Measurements from ENCODE around the gene HDAC4.

The HDAC4 gene

DNA sequence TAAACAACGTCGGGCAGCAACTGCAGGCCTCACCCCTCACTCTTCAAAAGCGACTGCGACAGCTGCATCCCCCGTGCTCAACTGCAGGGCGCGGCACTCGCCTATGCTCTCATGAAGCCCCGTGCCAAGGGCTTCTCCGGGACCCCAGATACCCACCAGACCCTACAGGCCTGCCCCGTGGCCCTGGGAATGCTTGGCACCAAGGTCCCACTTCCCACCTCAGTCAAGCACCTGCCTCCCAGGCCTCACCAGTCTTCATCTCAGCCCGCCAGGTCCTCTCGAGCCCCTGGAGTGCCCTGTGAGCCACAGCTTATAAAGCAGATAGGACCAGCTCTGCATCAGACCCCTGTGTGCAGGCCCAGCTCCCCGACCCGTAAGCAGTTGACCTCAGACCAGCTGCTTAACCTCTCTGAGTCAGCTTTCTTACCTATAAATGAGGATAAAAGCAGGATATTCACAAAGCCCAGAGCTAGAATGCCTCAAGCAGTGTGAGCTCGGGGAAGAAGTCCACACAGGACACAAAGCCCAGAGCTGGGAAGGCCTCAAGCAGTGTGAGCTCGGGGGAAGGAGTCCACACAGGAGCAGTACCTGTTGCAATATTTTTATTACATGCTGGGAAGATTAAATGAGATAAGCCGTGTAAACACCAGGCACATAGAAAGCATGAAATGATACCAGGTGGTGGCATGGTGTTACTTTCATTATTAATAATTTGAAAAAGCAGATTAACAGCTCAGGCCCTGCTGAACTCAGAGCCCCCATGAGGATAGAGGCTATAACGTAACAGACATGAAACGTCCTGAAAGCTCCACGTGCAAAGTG, 96.9 kb downstream of the HDAC4 start:
- peak in 6 of 10 donors; percentile 1 to 72 (median 40) for DNase-seq
- intact Hi-C loops (cut with DNase I), result no loop called here

DNA sequence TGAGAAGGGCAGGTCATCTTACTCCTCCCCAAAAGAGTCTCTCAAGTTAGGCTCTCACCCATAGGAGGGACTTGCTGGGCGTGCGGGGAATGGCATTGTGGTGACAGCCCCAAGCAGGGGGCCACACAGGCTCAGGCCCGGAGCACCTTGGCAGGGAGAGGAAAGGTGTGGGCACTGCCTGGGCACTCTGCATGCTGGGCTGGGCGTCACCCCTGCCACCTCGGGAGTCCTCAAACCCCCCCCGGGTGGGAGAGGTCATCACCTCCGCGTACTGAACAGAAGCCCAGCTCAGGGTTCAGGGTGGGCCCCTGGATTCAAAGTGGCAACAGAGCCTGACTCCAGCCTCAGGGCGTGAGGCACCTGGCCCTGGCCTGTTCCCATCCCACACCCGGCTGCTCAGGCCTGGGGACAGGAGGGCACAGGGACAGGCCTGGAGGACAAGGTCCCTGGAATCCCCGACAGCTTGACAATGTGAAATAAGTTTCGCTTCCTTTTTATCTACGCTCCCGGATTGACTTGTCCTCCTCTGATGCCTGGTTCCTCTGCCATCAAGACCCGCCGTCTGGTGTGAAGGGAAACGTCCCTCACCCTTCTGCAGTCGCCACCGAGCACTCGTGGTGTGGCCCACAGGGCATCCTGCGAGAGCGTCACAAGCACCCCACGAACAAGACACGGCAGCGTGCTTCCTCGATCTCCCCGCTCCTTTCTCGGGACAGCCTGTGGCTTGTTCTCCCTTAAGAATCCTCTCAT, 97.8 kb downstream of the HDAC4 start:
- peak in 6 of 10 donors; percentile 5 to 84 (median 32) for DNase-seq
- intact Hi-C loops (cut with DNase I), result no loop called here

DNA sequence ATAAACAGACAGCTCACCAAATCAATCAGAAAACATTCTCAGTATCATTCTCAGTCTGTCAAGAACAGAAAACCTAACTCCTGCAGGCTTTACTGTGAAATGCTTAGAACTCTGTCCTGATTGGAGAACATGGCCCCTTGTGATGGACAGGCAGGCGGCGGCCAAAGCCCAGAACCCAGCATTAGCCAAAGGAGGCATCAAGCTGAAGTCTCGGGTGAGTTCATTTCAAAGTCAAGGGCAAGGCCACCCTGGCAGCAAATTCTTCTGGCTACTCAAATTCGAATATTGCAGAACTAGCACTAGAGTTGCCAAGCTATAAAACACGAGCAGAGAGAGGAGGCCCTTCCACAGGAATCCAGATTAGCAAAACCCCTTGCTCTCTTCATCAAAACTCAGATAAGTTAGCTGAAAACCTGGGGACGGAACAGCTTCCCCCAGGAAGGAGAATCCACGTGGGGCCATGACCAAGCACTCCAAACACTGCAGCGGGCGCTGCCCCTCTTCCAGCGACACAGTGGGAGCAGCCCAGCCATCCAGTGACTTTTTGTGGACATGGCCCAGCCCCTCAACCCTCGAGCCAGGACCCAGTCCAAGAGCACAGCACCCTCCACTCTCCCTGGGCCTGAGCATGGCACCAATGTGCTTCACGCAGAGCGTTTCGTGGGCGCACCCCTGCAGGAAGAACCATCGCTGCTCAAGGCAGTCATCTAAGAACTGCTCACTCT, 98.6 kb downstream of the HDAC4 start:
- intact Hi-C loops (cut with DNase I), result no loop called here

DNA sequence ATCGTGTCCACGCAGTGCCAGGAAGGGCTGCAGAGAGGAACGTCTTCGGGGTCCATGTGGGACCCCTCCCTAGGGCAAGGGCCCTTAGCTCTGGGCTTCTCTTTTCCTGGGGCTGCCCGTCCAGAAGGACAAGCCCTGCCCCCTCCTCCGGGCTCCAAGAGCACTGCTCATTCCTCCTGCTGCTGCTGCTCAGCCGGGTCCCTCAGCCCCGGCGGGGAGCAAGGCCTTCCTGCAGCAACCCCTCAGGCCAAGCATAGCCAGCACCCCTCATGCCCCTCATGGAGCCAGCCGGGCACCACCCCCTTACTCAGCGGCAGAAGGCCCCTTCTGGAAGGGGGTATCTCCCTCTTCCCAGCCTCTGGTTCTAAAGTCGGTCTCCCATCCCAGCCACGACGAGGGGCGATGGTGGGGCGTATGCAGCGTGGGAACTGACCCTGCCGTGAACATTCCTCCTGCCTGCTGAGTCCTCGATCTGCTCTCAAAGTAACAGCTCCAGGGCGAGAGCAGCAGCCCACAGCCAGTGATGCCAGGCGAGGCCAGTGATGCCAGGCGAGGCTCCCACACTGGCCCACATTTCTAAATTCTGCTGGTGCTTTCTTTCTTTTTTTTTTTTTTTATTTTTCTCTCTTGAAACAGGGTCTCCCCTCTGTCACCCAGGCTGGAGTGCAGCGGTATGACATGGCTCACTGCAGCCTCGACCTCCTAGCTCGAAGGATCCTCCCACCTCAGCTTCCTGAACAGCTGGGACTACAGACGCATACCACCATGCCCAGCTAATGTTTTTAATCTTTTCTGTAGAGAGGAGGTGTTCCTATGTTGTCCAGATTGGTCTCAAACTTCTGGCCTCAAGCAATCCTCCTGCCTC, 99.7 kb downstream of the HDAC4 start:
- DNase-seq, result peak in 6 of 10 donors; percentile 3 to 82 (median 44)
- intact Hi-C loops (cut with DNase I), result no loop called here

More for the DNA sequence above, 98.6 kb downstream of the HDAC4 start:
- DNase-seq, result peak in 5 of 10 donors; percentile 2 to 78 (median 61)

DNA sequence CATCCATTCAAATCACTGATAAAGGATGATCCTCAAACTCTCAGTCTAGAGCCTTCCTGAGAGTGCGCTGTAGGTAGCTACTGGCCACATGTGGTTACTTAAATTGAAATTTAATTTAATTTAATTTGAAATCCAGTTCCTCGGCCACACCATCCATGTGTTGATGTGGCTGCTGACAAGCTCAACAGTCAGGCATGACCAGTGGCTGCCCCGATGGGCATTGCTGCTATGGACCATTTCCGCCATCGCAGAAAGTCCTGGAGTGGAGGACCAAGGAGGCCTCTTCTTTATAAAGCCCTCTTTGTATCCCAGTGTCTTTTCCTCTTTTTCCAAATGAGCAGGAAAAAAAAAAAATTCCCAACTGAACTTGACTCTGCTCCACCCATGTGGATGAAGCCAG, 100.6 kb downstream of the HDAC4 start:
- intact Hi-C loops (cut with DNase I), result no loop called here
- peak in 6 of 10 donors; percentile 1 to 68 (median 20) for DNase-seq

DNA sequence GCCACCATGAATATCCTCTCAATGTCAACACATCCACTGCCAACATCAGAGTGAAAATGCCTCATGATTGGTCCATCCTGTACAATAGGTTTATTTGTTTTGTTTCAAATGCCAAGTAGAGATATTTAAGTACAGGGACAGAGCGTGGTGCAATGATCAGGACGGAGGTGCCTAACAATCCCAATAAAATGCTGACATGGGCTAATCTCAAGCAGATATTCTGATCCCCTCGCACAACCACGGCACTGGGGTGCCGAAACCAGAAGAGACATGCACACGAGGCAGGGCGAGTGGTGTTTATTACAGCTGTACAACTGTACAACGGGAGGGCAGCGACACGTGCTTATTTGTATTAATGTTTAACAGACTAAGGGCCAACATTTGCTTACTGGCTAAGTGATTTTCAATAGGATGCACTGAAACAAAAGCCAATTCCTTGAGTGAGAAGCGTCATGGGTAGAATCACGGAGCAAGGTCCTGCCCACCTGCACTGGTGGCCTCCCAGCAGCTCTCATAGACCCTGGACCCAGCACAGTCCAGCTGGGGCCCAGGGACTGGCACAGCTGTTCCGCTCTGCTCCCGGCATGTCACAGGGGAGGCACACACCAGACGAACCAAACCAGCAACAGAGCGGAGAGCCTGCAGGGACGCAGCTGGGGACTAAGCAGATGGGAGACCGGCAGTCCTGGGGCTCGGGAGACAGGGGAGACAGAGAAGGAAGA, 101.4 kb downstream of the HDAC4 start:
- intact Hi-C loops (cut with DNase I), result no loop called here
- peak in 8 of 10 donors; percentile 7 to 92 (median 54) for DNase-seq

DNA sequence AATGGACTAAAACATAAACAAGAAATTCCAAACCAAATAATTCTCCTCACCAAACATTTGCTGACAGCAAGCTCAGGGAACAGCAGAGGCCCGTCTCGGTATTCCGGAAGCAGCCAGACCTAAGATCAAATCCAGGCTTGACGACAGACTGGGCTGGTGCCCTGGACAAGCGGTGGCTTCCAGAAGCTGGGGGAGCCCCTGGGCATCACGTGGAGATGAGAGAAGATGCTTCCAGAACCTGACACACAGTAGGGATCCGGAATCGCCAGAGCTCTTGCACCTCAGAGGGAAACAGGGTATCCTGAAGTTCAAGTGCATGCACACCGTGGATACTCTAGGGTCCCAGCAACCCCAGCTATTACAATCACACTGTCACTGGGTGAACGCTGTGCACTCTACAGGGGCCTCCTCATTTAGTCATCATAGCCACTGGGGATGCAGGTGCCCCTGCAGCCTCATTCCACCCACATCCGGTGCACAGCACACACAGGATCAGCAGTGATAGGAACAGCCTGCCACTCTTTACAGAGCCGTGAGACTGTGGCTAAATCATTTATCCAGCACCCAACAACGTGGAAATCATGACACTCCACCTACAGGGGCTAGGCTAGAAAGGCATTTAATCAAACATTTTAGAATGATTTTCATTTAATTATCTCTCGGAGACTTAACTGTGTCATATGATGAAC, 102.6 kb downstream of the HDAC4 start:
- intact Hi-C loops (cut with DNase I), result no loop called here
- DNase-seq, result peak in 7 of 10 donors; percentile 1 to 77 (median 13)

DNA sequence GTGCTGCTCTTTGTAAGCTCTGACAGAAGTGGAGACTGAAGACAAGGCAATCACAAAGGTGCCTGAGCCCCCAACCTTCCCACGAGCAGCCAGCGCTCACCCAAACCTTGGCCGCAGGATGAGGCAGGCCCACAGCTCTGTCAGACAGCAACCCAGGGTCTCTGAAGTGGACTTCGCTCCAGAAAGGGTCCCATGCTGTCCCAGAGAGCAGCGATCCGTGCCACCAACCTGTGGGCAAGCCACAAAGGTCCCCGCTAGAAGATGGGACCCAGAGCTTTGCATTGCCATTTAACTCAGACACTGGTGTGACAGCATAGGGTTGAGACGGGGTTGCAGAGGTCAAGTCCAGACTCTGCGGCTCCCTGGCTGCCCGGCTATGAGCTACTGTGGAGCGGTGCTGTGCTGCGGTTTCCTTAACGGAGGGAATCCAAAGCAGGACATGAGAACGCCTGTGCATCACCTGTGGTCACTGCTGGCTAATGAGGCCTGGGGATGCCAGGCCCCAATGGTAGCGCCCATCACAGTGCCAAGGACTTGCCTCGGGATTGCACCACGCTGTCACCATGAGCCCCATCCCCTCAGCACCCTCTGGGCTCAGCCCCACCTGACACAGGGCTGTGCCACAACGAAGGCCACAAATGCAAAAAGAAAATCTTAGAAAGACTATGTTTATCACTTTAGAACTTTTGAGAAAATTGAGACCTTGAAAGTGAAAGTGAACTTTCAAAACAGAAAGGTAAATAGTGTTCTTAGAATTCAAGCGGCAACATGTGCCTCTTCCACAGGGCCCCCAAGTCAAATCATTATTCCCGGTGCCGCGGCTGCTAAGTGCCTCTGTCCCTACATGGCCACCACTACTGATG, 103.4 kb downstream of the HDAC4 start:
- peak in 7 of 10 donors; percentile 1 to 67 (median 13) for DNase-seq
- intact Hi-C loops (cut with DNase I), result no loop called here

DNA sequence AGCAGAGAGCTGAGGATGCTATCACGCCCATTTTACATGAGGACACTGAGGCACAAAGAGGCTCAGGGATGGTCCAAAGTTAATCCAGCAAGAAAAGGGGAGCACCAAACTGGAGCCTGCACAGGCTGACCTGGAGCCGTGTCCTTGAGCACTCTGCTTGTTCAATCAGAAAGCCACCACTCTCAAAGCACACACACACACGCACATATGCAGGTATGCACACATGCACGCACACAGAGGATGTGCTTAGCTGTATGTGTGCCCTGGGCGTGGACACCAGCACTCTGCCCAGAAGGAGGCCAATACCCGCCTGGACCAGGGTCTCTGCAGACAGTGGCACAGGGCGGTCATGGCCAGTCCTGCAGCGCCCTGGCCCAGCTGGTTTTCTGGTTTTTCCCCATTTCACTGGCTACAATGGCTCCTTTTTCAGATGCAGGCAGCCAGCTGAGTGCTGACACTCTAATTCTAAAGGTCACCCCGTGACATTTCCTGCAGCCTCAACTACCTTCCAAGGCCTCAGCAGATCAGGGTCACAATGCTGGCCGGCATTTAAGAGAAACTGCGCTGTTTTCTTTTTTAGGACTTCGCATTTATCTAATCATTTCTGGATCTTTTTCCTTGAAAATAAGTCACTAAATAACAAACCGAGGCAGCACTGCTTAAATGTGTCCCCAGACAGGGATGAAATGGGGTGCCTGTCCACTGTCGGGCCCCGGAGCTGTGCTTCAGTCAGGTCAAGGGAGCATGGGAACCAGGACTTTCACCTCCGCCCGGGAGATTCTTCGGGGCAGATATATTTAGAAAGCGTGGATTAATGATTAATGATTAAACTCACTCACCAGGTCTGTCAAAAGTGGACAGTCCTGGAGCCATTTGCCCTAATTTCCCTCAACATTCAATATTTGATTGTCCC, 104.5 kb downstream of the HDAC4 start:
- intact Hi-C loops (cut with DNase I), result no loop called here
- DNase-seq, result peak in 7 of 10 donors; percentile 23 to 91 (median 62)

DNA sequence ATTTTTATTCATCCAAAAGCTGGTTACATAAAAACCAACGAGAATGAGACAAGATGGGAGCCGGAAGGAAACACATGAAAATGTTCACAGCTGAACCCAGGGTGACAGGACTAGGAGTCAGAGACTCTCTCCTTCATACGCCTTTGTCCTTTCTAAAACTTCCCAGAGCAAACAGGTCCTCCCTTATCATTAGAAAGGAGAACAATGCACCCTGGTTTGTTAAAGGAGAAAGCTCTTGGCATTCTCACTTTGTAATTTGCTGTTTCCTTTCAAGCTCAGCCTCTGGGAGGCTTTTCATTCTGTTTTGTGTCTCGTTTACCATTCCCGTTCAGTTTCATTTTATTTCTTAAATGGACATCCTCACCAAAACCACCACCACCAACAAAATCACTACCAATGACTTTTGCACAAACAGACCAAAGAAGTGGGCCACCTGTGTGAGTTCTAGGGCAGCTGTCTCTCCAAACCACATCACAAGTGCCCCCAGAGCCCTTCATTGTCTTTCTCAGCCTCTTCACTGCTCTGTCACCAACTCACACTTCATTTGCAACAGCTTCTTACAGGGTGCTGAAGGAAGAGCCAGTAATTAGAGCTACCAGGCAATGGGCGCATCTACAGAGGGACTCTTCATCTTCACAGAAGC, 105.3 kb downstream of the HDAC4 start:
- intact Hi-C loops (cut with DNase I), result no loop called here
- peak in 1 of 10 donors; percentile 0 for DNase-seq

DNA sequence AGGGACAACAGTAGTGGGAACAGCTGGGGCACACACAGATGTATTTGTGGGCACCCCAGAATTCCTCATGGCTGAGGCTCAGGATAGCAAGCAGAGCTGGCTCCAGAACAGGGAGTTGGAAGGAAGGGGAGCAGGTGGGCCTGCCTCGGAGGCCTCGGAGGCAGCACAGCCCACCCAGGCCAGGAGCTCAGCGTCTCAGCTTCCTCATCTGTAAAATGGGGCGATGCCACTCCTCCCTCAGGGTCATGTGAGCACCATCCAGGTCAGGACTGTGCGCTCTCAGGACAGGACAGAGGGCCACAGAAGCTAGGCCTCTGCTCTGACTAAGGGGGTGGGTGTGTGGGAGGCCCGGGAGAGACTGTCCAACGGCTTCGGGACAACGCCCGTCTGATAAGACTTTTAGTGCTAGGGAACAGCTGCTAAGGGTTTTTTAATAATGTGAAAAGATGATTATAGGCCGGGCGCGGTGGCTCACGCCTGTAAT, 106.2 kb downstream of the HDAC4 start:
- intact Hi-C loops (cut with DNase I), result no loop called here
- DNase-seq, result peak in 5 of 10 donors; percentile 0 to 50 (median 29)

DNA sequence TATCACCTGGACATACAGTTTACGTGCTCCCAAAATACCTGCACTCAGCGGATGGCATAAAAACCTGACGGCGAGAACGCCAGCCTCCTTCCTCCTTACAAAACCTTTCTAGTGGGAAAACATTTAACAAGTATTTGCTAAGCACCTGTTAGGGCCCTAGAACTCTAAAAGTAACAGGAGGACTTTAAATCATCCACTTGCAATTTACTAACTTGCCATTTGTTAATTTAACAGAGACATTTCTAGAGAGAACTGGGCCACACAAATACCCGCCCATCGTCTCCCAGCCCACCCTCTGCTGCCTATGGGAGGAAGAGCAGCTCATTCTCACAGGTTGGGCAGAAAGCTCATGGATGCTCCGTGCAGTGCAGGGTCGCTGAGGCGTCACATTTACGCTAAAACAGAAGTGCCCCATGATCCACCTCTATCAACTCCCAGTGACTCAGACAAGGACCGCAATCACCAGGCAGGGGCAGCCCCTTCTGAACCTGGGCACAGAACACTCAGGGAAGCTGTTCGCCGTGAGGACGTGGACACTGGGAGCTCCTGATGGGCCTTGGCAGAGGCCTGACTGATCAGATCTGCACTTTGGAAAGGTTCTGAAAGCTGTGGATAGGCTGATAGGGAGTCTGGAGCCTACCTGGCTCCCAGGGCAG, 106.9 kb downstream of the HDAC4 start:
- intact Hi-C loops (cut with DNase I), result no loop called here
- DNase-seq, result peak in 6 of 10 donors; percentile 3 to 52 (median 26)

DNA sequence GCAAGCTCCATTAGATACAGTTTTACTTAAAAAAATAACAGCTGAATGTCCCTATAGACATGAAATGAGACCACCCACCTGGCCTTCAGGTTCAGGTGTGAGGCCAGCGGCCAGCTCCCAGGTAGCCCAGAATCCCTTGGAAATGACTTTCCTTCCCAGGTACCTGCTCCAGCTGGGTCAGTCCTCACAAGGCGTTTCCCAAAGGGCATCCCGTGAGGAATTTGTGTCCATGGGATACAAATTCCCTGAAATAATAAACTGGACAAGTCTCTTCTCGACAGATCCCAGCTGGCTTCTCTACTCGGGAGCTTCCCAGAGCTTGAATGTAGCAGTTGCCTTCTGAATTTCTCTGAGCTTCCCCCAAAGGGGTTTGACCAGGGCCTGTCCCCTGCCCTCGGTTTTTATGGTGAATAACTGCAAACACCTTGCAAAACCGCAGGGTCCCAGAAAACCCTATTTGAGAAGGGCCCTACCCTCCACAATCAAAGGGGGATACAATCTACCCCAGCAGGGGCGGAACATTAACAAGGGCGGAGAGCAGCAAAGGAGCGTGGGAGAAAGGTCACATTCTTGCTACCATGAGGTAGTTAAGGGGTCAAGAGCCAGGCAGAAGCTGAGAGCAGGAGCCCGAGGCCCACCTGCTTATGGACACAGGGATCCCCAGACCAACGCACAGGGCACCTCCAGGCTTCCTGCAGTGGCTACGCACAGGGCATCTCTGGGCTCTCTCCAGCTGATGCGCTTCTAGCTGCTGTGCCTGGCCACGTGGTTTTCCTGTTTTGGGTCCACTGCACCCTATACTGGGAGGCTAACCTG, 107.7 kb downstream of the HDAC4 start:
- DNase-seq, result peak in 4 of 10 donors; percentile 6 to 76 (median 28)
- intact Hi-C loops (cut with DNase I), result no loop called here

DNA sequence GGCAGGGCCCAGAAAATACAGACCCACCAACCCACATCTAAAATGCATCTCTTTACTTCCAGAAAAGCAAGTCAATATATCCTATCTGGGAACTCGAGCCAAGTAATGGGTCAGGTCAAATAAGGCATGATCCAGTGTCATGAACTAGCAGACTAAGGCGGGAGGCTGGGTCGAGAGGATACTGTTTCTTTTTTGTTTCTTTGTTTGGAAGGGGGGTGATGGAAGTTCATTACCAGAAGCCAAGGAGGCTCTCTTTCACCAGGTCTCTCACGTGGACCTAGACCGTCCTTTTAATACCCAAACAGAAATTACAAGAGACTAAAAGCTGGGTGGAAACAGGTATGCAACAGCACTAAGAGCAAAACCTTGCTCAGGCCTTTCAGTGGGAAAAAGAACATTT, 108.3 kb downstream of the HDAC4 start:
- intact Hi-C loops (cut with DNase I), result no loop called here
- DNase-seq, result no peak
